ENCODE measurements around the gene SHB.

DNA sequence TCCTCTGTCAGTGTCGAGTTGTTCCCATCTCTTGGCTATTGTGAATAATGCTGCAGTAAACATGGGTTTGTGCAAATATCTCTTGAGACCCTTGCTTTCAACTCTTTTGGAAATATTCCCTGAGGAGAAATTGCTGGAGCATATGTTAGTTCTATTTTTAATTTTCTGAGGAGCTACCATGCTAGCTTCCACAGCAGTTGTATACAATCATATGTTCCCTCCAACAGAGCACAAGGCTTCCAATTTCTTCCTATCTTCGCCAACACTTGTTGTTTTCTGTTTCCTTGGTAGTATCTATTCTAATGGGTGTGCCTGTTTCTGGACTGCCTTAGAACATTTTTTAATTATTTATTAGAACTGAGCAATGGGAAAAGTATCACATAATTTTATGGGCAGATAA, 23.6 kb upstream of the SHB start:
- TF ChIP-seq, protein P1, sequence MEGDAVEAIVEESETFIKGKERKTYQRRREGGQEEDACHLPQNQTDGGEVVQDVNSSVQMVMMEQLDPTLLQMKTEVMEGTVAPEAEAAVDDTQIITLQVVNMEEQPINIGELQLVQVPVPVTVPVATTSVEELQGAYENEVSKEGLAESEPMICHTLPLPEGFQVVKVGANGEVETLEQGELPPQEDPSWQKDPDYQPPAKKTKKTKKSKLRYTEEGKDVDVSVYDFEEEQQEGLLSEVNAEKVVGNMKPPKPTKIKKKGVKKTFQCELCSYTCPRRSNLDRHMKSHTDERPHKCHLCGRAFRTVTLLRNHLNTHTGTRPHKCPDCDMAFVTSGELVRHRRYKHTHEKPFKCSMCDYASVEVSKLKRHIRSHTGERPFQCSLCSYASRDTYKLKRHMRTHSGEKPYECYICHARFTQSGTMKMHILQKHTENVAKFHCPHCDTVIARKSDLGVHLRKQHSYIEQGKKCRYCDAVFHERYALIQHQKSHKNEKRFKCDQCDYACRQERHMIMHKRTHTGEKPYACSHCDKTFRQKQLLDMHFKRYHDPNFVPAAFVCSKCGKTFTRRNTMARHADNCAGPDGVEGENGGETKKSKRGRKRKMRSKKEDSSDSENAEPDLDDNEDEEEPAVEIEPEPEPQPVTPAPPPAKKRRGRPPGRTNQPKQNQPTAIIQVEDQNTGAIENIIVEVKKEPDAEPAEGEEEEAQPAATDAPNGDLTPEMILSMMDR (optimal IDR thresholded peaks at IDR 0.05 in 1 of 3, IDR thresholded peaks at IDR 0.05 in 1 of 3, conservative IDR thresholded peaks at IDR 0.05 in 1 of 3; ENCODE audit: extremely low read depth in 1 of 3, insufficient read depth in 2 of 3, low read length in 3 of 3) = no peak
- no peak for TF ChIP-seq EZH2 (IDR thresholded peaks at IDR 0.05; ENCODE audit: low read length)
